GM19023 (cell line): ENCODE measurements around the gene PCGF3.
"Not testable (repeated sequence)": the region's sequence is repeated elsewhere in the genome, so short reads cannot be mapped to it uniquely, and the experiment has no call there.

Experiments
- ATAC-seq: cut with Tn5 transposase; IDR thresholded peaks from one replicate; pipeline ENCODE4 v1.9.1; 2021; ENCODE audit warnings: mild to moderate bottlenecking, moderate library complexity; ENCODE audit not compliant: unreplicated experiment

The PCGF3 gene

GRCh38 chr4:667545-667925, 38.1 kb upstream of the PCGF3 start:
- ATAC-seq, result no peak

DNA sequence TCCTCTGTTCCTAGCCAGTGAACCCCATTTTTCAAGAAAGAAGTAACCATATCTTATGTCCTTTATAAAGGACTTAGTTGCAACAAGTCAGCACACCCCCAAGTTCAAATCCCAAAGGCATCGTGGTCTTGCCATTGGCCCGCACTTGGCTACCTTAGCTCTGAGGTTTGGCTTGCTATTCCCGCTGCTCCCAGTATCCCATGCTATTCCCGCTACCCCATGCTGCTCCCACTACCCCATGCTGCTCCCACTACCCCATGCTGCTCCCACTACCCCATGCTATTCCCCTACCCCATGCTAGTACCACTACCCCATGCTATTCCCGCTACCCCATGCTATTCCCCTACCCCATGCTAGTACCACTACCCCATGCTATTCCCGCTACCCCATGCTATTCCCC, 37.4 kb upstream of the PCGF3 start:
- not testable (repeated sequence) for ATAC-seq

DNA sequence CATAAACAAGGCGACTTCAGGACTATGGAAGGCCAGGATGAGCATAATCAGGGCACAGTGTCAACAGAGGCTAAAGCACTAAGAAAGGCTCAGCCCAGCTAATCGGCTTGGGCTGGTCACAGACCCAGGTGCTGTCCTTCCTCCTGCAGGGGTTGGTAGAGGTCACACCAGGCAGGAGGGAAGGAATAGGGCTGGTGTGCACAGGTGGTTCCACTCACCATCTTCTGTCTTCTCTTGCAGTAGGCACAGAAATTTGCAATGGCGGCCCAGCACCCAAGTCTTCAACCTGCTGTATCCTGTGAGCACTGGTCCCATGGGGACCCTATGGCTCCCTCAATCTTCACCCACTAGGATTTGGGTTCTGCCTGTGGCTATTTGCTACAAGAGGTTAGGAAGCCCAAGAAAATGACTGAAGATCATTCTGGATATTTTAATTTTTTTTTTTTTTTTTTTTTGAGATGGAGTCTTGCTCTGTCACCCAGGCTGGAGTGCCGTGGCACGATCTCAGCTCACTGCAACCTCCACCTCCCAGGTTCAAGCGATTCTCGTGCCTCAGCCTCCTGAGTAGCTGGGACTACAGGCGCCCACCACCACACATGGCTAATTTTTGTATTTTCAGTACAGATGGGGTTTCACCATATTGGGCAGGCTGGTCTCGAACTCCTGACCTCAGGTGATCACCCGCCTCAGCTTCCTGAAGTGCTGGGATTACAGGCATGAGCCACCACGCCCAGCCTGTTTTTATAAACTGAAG, 35.6 kb upstream of the PCGF3 start:
- not testable (repeated sequence) for ATAC-seq

GRCh38 chr4:671769-672168, 33.9 kb upstream of the PCGF3 start:
- no peak for ATAC-seq

DNA sequence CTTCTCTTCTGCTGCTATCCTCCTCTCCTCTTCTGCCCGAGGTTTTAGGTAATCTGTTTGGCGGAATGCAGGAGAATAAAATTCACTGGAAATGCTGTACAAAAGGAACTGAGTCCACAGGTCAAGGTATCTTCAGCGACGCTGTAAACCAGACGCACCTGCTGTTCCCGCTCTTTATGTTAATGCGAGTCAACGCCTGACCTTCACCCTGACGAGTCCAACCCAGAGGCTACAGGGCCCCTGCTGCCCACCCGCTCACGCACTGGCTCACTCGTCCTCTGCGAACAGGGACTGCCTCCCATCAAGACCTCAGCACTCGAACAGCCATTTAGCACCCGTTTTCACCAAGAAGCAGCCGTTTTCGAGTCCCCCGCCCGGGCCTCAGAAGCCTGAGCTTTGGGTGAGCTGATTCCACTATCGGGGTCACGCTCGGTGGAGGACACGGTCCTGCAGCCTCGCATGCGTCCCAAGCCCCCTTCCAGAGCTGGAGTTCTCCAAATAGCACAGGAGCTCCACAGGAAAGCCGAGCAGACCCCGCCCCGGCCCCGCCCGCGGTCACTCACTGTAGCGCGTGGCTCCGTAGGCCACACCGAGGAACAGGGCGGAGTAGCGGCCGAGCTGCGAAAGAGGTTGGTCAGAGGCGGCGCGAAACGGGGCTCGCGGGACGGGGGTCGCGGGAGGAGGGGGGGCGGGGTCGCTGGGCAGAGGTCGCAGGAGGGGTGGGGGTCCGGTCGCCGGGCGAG, 32.1 kb upstream of the PCGF3 start:
- ATAC-seq, result no peak

DNA sequence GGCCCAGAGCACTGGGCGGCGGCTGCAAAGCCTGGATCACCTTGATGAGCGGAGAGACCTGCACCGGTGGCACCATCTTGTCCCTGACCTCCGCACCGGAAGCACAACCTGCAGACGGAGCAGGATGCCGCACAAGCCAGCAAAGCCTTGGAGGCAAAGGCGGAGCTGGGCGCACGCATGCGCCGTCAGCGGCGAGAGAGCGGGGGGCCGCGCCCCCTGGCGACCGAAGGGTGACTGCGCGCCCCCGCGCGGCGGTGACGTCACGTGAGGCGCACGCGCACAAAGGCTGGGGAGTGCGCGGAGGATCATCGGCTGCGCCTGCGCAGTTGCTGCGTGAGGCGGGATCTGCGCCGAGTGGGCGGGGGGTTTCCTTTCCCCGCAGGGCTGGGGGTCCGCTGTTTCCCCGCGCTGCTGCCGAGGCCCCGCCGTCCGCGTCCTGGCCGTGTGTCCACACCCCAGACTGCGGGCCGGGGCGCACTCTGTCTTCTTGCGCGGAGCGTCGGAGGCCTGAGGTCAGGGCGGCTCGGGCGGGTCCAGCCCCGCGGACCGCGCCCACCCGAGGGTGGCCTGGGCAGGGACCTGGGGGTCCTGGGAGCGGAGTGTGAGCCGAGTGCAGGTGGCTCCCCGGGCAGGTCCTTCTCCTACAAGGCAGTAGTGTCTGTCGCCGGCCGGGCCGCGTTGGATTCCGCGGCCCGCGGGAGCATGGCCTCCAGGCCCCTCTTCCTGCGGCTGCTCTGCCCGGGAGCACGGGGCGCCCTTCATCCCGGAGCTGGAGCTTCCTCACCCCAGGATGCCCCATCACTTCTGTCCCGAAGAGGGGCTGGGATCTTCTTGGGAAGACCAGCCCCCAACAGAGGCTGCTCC, 31.2 kb upstream of the PCGF3 start, which contains the start of the genes ATP5ME and MYL5:
Gene ATP5ME (minus strand): TSS at position 105 of the 864 bp plus-strand sequence. CDS start 29 bp downstream, at position 76.
Gene MYL5 (plus strand): TSS at position 371 of the 864 bp plus-strand sequence. CDS start 3,485 bp downstream, outside the sequence.
- peak; percentile 75 for ATAC-seq

DNA sequence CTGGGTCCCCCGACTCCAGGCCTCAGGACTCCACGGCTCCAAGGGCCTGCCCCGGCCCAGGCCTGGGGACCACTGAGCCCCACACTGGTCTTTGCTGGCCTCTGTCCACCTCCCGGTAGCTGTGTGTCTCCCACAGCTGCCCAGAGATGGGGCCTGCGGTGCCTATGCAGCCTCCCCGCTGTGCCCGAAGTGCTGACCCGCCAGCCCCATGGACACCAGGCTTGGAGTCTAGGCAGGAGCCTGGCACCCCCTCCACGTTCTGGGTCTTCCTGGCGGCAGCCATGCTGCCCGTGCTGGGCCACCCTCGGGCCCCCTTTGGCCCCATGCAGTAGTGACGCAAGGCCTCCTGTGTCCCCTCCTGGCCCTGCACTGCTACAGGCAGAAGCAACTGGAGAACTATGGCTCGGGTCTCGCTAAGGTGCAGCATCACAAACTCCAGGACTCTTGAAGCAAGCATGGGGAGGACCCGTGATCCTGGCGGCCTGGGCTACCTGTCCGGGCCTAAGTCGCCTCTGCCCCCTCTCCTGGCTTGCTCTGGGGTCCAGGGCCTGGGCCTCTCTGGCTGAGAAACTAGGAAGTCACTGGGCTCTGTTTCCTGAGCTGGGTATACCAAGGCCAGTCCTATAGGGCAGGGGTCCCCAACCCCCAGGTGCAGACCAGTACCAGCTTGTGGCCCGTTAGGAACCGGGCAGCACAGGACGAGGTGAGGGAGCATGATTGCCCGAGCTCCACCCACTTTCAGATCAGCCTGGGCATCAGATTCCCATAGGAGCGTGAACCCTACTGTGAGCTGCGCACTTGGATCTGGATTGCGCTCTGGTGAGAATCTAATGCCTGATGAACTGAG, 30.4 kb upstream of the PCGF3 start:
- ATAC-seq, result no peak

DNA sequence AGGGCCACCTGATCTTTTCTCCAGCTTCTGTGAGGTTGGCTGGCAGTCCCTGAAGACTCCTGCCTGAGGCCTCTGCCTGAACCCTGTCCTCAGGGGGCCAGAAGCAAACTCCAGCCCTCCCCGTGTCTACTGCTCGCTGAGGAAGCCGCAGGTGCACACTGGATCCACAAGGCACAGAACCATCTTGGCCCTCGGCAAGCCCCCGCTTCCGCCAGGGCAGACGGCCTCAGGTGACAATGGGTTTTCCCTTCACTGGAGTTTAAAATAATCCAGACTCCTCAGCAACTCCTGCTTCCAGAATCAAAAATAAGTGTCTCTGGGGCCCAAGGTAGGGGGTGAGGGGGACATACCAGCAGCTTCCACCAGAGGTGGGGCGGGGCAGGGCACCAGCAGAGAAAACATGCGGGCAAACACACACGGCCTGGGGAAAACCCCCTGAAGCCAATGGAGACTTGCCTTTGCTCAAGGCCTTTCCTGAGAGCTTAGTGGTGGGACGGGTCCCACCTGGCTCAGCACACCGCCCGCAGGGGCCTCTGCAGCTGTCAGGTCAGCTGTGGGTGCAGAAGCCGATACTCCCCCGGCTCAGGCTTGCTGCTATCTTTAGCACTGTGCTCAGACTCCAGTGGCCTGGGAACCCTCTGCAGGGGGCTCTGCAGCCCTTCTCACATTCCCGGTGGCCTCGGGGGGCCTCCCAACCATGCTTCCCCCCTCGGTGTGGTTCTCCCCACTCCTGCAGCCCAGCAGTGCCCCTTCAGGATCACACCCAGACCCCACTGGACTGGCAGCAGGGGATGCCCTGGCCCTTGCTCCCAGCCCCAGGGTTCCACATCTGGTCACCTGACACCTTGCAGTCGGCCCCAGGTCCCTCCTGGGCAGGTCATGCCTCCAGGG, 29.4 kb upstream of the PCGF3 start:
- ATAC-seq, result peak; percentile 26

DNA sequence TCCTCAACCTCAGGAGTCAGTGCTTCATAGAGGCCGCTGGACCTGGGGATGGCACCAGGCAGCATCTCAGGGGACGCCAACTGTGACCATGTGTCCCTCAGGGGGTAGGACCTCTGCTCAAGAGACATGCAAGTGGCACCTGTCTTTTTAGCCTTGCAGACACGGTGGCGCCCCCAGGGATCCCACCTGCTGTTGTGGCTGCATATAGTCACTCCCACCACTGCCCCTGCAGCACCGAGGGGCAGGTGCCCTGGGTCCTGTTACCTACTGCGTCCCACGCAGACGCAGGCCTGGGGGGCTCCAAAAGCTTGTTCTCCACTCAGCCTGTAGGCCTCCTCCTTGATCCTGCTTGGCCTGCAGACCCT, 28.8 kb upstream of the PCGF3 start:
- no peak for ATAC-seq

- no peak for ATAC-seq
Observed at GRCh38 chr4:677431-678293, 28.0 kb upstream of the PCGF3 start.

DNA sequence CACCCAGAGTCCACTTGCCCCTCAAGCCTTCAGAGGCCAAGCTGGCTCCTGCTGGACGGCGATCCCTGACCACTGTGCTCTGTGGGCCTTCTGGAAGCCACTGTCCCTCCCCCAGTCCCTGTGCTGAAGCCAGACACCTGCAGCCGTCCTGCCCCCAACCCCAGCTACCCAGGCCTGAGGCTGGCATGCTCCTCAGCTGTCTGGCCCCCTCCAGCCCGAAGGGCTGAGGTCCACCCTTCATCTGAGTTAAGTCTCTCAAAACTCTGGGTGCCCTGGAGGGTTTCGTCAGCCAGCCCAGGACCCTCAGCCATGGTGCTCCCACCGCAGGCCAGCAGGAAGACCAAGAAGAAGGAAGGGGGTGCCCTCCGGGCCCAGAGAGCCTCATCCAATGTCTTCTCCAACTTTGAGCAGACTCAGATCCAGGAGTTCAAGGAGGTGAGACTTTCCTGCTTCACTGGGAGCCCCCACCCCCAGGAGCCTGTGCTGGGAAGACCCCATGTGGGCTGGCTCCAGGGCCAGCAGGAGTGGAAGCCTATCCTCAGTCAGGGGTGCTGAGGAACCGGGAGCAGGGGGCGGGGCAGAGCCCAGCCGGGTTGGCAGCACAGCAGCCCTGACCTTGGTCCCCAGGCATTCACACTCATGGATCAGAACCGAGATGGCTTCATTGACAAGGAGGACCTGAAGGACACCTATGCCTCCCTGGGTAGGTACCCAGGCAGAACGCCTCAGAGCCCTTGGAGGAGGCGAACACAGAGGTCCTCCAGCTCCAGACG, 27.1 kb upstream of the PCGF3 start:
- no peak for ATAC-seq

GRCh38 chr4:679104-679481, 26.5 kb upstream of the PCGF3 start:
- no peak for ATAC-seq

DNA sequence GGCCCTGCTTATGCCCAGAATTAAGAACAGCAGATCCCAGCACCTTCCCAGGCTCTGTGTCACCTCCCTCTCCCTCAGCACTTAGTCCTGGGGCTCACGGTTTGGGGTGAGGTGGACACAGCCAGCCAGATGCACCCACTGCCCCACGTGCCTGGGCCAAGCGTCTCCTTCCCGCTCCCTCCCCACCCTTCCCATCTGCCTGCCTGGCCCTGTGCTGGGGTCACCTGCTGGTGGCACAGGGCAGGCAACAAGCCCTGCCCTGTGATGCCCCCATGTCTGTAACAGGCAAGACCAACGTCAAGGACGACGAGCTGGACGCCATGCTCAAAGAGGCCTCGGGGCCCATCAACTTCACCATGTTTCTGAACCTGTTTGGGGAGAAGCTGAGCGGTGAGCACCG, 26.0 kb upstream of the PCGF3 start:
- no peak for ATAC-seq

- ATAC-seq, result no peak
Observed at GRCh38 chr4:680091-680490, 25.5 kb upstream of the PCGF3 start.

DNA sequence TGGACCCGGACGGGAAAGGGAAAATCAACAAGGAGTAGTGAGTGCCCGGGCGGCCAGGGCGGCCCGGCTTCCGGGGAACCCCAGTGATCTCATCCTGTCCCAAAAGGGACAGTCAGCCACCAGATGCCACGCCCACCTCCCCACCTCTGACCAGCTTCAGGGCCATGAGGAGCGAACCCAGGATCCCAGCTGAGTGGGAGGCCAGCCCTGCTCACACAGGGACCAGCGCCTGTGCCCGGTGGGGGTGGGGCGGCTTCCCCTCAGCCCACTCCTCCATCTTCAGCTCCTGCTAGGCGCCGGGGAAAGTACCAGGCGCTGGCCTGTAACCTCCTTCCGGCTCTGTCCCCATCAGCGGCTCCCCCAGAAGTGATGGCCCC, 25.1 kb upstream of the PCGF3 start:
- ATAC-seq, result no peak

GRCh38 chr4:680928-681645, 24.5 kb upstream of the PCGF3 start:
- no peak for ATAC-seq
